ENCODE results near the gene NEGR1.

The NEGR1 gene

DNA sequence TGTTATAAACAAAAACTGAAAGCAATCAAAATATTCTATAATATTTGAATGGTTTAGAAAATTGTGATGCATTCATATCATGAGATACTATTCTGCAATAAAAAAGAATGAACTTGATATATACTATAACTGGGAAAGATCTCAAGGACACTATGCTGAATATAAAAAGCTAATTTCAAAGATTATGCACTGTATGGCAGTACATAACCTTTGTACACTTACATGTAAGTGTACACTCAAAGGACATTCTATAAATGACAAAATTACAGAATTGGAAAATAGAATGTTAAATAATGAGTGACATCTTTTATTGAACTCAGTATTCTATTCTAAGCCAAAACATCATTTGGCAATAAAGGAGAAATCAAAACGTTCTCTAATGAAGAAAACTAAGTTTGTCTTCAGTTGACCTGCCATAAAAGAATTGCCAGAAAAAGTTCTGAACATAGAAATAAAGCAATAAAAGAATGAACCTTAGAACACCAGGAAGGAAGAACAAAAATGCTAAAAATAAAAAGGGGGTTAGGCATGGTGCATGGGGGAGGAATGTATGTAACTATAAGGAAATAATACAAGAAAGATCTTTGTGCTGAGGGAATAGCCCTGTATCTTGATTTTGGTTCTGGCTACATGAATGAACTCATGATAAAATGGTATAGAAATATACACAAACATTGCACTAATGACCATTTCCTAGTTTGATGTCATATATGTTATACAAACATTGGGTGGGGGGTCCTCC lies 519.7 kb downstream of the NEGR1 start:
- DNase-seq: no peak

- no peak for DNase-seq
Measured at GRCh38 chr1:71755441-71755840, 526.9 kb downstream of the NEGR1 start.

DNA sequence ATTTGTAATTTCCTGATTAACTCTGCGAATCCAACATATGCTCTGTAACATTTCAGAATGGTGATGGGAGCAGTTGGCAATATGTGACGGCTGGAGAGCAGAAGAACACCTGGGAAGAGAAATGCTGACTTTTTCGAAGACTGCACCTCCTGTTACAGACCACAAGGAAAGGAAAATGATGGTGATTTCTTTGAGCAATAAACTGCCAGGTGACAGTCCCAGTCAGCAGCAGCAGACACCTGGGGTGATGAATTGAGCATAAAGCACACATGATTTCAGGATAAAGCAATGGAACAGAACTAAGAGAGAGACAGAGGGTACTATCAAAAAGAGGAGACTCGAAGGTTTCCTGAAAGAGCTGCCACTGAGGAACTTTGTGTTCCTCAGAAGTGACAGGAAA lies 528.6 kb downstream of the NEGR1 start:
- DNase-seq: no peak

DNA sequence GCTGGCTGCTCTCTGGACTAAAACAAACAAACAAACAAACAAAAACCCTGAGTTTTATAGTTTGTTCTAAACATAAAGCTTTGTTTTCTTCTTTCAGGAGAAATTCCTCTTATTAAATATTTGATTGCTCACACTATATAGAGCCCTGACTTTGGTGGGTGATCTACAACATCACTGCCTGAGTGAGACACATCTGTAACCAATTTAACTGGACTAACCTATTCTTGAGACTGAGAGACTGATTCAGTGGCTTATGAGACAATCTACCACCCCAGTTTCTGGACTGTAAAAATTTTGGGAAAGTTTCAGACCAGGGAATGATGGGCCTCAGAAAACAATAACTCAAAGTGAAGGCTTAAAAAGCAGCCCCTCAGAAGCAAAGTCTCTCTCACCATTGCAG lies 537.0 kb downstream of the NEGR1 start:
- DNase-seq: no peak

DNA sequence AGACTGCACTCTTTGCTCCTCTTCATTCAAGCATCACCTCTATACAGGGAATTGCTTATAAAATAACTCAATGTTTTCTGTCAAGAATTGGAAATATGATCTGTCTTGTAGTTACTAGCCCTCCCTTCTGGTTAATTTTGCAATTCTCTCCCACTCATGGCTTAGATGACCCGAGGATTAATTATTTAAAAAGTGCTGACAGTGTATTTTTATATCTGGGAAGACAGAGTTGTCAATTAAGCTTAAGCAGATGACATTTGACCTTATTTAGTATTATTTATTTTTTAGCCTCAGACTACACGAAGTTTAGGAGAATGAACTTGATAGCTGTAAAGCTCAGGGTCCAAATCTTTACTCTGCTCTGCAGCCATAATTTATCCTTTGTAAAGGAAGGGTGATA lies 538.5 kb downstream of the NEGR1 start:
- DNase-seq: no peak

GRCh38 chr1:71738910-71739309 lies 543.4 kb downstream of the NEGR1 start:
- no peak for DNase-seq

- no peak for DNase-seq
Measured at GRCh38 chr1:71738256-71738655, 544.1 kb downstream of the NEGR1 start.

GRCh38 chr1:71737768-71738167 lies 544.6 kb downstream of the NEGR1 start:
- no peak for DNase-seq

GRCh38 chr1:71733121-71733520 lies 549.2 kb downstream of the NEGR1 start:
- no peak for DNase-seq

GRCh38 chr1:71721532-71721931 lies 560.8 kb downstream of the NEGR1 start:
- no peak for DNase-seq

DNA sequence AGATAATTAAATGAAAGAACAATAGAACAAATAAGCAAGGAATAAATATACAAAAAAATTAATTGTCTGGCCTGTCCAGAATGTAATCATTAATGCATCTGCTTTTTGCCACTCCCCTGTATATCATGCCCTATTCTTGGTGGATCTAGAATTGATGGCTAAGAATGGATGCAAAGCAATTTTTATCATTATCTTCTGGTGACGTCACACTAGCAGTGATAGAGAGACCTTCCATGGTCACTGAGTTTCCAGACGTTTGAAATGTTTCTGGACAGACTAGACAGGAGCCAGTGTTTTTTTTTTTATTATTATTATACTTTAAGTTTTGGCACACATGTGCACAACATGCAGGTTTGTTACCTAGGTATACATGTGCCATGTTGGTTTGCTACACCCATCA lies 563.0 kb downstream of the NEGR1 start:
- no peak for DNase-seq

DNA sequence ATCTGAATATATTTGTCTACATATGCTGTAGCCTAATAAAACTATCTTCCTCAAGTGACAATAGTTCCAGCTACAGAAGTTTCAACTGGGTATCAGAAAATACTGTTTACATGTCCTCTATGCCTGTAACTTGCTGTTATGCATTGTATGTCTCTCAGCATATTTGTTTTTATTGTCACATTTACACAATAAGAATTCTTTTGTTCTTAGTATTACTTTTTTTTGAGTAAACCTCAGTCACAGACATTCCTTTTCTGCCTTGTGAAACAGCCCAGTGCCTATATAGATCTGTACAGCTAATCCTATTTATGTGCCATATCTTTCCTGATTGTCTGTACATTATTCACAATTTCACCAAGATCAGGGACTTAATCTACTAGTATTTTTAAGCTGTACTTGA lies 565.2 kb downstream of the NEGR1 start:
- no peak for DNase-seq

DNA sequence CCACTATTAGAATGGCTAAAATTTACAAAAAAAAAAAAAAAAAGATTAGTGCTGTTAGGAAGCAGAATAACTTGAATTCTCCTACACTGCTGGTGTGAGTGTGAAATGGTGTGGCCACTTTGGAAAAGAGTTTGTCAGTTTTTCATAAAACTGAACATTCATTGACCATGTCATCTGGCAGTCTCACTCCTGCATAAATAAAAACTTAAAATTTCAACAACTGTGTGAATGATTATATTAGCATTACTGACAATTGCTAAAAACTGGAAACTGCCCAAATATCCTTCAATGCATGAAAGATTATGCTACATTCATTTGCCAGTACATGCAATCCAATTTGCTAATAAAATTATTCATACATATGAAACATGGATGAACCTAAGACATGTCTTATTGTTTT lies 570.9 kb downstream of the NEGR1 start:
- DNase-seq: no peak

DNA sequence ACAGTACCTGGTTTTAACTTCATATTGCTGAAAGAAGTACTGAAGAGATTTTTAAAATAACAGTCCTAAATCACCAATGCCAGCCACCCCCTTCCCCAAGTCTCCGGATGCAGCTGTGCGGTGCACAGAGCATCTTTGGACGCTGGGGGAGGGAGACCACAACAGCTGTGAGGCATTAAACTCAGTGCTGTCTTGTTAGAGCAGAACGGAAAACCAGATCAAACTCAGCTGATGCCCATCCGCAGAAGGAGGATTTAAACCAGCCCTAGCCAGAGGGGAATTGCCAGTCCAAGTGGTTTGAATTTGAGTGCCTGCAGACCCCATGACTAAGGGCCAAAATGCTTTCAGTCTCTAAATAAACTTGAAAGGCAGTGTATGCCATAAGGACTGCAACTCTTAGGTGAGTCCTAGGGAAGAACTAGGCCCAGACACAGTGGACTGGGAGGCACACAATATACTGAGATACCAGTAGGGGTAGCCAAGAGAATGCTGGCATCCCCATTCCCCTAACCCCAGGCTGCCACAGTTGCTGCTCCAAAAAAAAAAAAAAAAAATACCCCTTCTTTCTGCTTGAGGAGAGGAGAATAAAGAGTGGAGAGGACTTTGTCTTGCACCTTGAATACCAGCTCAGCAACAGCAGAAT lies 576.2 kb downstream of the NEGR1 start:
- no peak for DNase-seq

DNA sequence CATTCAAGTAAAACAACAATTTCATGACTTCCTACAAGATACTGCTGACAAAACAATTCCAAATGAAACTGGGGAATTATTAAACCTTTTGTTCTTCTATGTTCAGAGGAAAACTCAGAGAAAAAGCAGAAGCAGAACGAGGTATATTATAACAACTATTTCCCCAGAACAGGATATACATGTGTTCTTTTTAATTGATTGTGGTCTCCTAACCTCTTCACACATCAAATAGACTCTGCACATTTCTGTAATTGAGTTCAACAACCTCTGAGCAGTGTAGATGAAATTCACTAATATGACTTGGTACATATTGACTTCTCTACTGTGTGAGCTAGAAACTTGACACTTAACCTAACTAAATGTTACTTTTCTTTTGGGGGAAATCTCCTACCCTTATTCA lies 584.2 kb downstream of the NEGR1 start:
- no peak for DNase-seq

DNA sequence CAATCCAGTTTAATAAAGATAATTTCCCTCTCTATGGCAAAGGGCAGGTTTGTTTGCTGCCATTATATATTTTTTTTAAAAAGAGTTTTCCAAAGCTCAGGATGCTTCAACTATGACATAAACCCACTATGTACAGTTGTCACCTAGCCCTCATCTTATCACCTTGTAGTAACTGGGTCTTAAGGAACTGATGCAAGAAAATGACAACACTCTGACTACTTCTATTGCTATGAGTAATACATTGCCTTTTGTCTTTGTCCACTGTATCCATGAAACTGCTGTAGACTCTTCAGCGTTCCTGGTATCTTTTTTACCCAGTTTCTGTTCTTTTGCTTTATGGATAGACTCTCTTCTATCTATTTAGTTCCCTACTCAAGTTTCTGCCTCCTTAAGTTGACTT lies 586.5 kb downstream of the NEGR1 start:
- DNase-seq: no peak

DNA sequence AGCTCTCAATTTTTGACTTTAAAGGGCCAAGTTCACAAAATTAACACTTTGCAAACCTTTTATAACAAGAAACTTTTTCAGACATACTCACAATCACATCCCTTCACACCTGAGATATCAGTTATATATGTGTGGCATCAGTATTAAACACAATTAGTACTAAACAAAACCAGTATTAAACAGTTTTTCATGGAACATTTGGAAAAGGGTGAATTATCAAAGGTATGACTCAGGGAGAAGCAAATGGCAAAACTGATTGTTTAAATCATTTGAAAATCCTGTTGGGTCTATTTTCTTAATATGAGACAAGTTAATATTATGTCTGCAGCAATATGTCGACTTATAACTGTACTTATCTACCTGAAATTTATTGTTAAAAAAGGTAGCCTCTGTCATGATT lies 587.3 kb downstream of the NEGR1 start:
- no peak for DNase-seq

DNA sequence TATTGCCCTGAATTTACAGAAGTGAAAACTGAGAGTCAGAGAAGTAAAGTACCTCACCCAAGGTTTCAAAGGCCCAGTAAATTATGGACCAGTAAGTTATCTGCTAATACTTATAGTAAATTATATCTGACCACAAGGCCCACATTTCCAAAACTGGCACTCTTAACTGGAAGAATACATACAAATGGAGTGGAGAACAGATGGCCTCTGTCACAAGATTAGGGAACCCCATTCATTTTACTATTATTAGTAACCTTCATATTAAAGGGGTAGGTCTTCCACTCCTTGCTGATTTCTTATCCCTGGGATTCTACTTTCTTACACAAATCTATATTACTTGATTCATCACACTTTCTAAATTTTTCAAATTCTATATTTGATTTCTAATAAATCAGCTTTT lies 588.8 kb downstream of the NEGR1 start:
- DNase-seq: no peak

DNA sequence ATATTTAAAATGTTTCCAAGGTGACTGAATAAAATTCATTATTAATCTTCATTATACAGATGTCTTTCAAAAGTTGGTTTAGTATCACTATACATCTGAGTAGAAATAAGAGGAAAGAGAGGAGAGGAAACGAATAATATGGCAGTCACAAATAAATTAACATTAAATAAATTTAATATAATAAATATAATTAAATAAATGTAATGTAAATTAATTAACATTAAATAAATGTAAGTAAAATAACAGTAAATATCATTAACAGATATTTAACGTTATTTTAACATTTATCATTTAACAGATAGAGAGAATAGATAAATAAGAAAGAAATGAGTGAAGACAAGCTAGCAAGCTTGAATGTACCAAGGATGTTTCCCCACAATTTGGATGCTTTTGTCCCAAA lies 592.7 kb downstream of the NEGR1 start:
- DNase-seq: no peak

- DNase-seq: no peak
Measured at GRCh38 chr1:71687376-71687775, 595.0 kb downstream of the NEGR1 start.

DNA sequence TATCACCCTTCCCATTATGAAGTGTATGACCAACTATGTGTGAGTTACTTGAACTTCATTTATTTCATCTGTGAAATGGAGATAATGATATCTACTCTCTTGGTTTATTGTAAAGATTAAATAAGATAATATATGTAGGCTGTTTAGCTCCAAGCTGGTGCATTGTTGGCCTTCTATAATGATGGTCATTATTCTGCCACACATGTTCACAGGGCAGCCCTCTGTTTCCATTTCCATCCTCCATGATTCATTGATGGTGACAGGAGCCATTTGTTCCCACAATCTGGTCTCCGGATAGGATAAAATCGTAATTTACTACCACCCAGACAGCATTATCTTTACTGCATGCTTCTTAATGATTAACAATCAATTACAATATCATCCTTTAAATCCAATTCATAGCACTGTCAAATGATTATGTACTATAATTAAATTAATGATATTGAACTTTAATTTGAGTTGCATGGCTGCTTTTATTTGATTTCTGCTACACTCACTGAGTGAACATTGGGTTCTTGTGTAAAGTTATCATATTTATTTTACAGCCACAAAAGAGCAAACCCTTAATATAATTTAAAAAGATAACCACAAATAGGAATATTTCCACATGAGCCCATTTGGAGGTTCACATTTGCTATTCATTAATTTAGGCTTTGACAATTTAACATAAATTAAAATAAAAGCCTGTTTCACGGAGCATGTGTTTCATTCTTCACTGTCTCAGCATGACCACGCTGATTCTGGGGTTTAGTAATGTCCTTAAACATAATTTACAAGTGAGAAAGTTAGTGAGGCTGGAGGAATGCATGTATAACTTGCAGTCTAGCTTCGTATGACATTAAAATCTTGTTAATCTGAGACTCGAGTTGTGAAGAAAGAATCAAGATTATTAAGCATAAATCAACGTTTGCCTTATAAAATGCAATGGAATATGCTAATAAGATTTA lies 605.1 kb downstream of the NEGR1 start:
- DNase-seq: no peak

DNA sequence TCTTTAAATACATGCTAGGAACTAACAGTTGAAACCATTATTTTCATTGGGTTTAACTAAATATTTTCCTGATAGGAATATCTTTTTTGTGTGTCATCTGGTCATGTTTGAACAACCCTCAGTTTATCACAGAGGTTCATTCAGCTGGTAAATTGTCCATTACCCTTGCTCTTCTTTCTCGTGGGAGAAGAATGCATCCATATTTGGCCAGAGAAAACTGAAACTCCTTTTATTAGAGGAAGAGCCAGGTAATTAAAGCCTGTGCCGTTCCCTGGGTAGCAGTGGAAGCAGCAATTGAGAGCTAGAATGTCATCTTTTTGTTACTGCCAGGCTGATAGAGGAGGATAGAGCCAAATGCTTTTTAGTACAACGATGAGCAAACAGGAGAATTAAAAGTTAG lies 614.3 kb downstream of the NEGR1 start:
- DNase-seq: peak; percentile 68

DNA sequence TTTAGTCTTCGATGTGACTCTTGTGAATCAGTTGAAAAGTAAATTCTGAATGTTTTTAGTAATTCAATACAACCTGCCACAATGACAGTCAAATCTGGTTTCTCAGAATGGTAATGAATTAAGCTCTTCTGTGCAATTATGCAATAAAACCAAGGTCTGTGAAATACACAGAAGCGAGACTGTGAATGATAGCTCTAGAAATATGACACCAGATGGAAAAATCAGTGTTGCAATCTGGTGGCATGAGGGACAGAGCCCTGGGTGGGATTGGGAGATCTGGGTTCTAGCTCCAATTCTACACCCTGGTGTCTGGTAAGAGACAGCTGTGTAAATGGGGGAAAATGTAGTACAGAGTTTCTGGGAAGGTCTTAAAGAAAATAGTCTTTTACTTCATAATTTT lies 615.1 kb downstream of the NEGR1 start:
- DNase-seq: peak; percentile 60

- DNase-seq: peak; percentile 16
Measured at GRCh38 chr1:71666609-71667008, 615.7 kb downstream of the NEGR1 start.
